Hematopoietic multipotent progenitor cell treated with erythropoietin and hydrocortisone succinate and interleukin-3 and kit ligand, for 6 days (in vitro differentiated cells): ENCODE measurements around the gene SLC22A15.
A peak's percentile ranks its signal among the peaks of the same experiment; 100 is the strongest.
"Not testable (repeated sequence)": the region's sequence is repeated elsewhere in the genome, so short reads cannot be mapped to it uniquely, and the experiment has no call there.

Experiments
- DNase-seq: peaks from one replicate; pipeline ENCODE4 v3.0.0-alpha.2; 2015

SLC22A15 gene

GRCh38 chr1:115982400-115982799, 6.1 kb downstream of the SLC22A15 start:
- DNase-seq = peak; percentile 27

GRCh38 chr1:115983584-115983983, 7.3 kb downstream of the SLC22A15 start:
- DNase-seq = no peak

DNA sequence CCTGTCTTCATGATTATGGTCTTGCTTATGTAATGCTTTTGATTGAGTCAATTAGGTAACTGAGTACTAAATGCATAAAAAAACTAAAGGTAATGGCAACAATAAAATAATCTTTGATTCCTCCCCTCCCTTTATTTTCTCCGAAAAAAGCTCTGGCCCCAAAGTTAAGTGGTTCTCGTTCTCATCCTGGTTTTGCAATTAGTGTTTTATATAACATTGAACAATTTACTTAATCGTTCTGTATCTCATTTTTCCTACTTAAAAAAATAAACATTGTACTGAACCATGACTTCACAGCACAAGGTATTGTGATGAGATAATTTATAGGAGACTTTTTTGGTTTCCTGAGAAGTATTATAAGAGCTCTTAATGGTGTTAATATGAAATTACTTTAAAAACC, 11.3 kb downstream of the SLC22A15 start:
- no peak for DNase-seq

DNA sequence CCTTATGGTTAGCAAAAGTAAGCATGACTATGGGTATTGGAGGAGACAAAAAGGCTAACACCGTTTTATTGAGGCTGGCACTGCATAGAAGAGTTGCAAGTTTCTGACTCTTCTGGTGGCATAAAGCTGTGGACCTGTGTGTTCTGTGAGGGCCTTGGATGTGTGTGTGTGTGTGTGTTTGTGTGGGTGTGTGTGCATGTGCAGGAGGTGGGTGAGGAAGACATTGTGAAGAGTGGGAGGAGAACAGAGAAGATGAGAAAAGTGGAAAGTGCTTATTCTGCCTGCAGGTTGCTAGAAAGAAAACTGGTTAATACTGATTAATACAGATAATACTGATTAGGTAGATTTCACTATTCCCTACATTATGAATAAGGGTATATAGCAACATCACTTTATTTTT, 12.6 kb downstream of the SLC22A15 start:
- DNase-seq = no peak

DNA sequence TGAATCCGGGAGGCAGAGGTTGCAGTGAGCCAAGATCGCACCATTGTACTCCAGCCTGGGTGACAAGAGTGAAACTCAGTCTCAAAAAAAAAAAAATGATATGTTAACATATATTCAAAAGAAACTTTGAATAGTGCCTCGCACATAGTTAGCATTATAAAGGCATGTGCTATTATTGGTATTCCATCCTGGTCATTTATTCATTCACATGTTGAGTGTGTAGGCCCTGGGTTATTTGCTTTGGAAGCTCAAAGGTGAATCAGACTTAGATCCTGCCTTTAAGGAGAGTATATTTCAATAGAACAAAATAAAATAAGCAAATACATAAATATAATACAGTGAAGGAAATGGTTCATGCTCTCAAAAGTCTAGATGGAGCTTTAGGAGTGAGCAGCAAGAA, 13.4 kb downstream of the SLC22A15 start:
- DNase-seq = no peak

DNA sequence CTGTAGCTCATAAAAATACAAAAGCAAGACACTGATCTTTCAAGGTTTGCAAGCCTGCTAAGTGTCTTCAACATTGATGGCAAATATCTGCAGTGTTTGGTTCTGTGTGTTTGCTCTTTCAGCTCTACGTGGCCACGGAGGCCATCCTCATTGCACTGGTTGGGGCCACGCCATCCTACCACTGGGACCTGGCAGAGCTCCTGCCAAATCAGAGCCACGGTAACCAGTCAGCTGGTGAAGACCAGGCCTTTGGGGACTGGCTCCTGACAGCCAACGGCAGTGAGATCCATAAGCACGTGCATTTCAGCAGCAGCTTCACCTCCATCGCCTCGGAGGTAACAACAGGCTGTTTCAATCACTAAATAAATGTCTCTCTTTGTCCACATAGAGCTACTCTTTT, 15.6 kb downstream of the SLC22A15 start:
- no peak for DNase-seq

DNA sequence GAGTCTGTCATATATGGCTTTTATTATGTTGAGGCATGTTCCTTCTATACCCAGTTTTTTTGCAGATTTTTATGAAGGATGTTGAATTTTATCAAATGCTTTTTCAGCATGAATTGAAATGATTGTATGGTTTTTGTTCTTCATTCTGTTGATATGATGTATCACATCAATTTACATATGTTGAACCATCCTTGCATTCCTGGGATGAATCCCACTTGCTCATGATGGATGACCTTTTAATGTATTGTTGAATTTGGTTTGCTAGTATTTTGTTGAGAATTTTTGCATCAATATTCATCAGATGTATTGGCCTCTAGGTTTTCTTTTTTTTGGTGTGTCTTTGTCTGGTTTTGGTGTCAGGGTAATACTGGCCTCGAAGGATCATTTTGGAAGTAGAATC, 21.6 kb downstream of the SLC22A15 start:
- DNase-seq = not testable (repeated sequence)

DNA sequence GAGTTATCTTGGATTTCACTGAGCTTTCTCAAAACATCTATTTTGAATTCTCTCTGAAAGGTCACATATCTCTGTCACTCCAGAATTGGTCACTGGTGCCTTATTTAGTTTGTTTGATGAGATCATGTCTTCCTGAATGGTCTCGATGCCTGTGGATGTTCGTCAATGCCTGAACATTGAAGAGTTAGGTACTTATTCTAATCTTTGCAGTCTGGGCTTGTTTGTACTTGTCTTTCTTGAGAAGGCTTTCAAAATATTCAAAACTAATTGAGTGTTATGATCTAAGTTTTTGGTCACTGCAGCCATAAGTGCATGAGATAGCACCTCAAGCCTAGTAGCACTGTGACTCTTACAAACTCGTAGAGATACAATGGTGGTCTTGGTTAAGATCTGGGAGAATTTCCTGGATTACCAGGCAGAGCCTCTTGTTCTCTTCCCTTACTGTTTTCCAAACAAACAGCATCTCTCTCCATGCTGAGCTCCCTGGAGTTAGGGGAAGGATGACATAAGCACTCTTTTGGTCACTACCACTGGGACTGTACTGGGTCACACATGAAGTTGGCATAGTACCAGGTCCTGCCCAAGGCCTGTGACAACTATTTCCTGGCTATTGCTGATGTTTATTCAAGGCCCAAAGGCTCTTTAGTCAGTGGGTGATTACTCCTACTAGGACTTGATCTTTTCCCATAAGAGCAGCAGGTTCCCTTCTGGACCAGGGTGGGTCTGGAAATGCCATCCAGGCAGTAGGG, 25.6 kb downstream of the SLC22A15 start:
- no peak for DNase-seq

DNA sequence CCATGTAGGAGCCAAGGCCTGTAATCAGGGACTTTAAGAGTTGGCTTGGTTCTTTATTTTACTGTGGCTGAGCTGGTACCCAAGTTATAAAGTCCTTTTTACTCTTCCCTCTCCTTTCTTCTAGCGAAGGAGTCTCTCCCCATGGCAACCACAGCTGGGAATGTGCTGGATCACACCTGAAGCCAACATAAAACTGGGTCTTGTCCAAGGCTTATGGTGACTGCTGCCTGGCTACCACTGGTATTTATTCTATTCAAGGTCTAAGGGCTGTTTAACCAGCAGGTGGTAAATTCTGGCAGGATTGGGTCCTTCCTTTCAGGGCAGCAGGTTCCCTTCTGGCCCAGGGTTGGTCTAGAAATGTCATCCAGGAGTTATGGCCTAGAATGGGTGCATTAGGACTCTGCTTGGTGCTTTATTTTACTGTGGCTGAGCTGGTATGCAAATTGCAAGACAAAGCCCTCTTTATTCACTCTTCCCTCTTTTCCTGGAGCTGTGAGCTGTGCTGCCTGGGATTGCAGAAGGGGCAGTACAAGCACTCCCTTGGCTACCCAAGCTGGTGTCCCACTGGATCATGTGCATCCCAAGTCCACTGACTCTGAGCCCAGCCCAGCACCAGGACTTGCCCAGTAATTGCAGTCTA, 26.6 kb downstream of the SLC22A15 start:
- DNase-seq = no peak

GRCh38 chr1:116003823-116004222, 27.5 kb downstream of the SLC22A15 start:
- DNase-seq = no peak

DNA sequence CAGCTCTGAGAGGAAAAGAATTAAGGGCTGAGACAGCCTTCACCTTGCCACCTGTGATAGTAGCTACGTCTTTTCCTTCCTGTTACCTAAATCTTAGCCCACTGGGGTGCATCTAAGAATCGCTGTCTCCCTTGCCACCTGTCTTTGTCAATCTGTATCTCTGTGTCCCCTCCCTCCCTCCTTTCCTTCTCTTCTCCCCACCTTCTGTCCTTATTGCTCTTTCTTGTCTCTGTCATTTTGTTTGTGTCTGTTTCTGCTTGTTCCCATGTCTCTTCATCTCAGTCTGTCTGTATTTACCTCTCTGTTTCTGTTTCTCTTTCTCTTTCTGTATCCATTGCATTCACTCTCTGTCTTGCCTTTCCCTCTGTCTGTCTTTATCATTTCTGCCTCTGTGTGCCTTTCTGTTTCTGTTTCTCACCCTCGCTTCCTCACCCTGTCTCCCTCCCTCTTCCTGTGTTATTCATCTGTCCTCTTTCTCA, 30.2 kb downstream of the SLC22A15 start:
- DNase-seq = no peak

- no peak for DNase-seq
Observed at GRCh38 chr1:116008656-116009390, 32.5 kb downstream of the SLC22A15 start.

GRCh38 chr1:116012716-116013115, 36.4 kb downstream of the SLC22A15 start:
- DNase-seq = no peak

GRCh38 chr1:116015679-116016078, 39.4 kb downstream of the SLC22A15 start:
- DNase-seq = no peak

DNA sequence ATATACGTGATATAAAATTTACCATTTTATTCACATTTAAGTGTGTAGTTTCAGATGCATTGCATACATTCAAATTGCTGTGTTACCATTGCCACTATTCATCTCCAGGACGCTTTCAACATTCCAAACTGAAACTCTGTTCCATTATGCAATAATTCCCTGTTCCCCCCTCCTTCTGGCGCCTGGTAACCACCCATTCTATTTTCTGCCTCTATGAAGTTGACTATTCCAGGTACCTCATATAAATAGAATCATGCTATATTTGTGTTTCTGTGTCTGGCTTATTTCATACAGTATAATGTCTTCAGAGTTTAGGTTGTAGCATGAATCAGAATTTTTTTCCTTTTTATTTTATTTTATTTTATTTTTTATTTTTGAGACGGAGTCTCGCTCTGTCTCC, 41.7 kb downstream of the SLC22A15 start:
- no peak for DNase-seq

DNA sequence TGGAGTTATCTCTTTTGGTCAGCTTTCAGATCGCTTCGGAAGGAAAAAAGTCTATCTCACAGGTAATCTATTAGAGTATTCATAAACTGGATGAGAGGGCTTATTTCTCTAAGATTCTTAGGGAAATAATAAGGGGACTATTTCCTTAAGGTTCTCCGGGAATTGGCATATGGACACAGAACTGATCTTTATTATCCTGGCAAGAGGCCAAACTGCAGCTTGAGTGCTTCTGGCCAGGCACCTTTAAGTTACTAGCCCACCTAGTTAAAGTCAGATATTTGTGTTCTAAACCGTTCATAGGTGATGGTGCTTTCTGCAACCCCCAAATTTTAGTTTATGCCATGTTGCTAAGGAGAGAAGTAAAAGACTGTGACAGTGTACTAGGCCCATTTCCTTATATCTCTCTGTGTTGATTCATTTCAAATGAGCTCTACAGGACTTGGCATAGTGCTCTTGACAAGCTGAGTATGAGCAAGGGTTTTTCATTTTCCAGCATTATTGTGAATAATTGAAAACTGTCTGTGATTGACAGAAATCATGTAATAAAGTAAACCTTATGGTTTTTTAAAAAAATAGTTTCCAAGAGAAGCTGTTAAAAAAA, 43.4 kb downstream of the SLC22A15 start:
- DNase-seq = no peak

DNA sequence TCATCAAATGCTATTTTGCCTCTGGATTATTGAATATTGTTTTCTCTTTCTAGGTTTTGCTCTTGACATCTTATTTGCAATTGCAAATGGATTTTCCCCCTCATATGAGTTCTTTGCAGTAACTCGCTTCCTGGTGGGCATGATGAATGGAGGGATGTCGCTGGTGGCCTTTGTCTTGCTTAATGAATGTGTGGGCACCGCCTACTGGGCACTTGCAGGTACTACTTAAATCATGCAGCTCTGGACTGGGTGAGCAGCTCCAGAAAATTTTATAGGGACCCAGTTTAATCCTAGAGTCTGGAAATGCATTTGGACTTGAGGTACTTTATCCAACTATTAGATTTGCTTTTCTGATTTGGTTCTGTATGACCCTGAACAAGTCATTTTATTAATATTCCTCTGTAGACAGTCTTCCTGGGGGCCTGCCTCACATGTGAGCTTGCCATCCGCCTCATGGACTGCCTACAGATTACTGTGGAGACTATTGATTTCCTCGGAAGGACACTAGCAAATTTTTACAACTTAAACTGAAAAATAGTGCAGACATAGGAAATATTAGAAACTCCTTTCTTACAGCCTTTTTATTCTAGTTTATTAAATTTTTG, 44.5 kb downstream of the SLC22A15 start:
- peak; percentile 87 for DNase-seq

- peak; percentile 65 for DNase-seq
Observed at GRCh38 chr1:116024626-116025025, 48.3 kb downstream of the SLC22A15 start.

GRCh38 chr1:116026631-116027030, 50.3 kb downstream of the SLC22A15 start:
- no peak for DNase-seq

GRCh38 chr1:116031302-116031835, 55.1 kb downstream of the SLC22A15 start:
- DNase-seq = no peak

DNA sequence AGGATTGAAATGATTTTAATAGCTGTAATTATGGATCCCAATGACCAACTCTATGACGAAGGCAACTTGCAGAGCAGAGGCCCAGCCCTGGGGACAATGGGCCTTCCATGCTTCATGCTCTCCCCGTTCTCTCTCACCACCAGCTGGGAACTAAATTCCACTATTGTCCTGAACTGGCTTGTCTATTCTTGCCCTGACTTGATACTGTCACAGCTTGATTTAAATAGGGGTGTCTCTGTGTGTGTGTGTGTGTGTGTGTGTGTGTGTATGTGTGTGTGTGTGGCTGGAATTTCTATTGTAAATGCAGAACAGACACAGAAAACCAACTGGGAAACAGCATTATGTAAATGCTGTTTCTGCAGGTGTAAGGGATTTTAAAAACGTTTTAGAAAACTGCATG, 57.0 kb downstream of the SLC22A15 start:
- DNase-seq = no peak

DNA sequence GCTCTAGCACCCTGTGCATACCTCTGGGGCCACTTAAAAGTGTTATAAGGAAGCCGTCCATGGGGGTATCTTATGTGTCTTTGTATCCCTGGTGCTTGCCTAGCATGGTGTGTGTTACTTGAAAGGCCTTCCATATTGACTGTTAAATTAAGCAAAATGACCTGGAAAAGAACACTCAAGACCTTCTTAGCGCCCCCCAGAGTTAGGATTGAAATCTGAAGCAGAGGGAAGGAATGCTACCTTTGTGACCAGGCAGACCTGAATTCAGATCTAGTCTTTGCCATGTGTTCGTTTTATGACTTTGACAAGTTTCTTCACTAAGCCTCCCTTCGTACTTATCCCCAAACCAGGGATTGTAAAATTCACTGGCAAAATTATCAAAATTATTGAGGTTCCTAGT, 59.9 kb downstream of the SLC22A15 start:
- no peak for DNase-seq

DNA sequence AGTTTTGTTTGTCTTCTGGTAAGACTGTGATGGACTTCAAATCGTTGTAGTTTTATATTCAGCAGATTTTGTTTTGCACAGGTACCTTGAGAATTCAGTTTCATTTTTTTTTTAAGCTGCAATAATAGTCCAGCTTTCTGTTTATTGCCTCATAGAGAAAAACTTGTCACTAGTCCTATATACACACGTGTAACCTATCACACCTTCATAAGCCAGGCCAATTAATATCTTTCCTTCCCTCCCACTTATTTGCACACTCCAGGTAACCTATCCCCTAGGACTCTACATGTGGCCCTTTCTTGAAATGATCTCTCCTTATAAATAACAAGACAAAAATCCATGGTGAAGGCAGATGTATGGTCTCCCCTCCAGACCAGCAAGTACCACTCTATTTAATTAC, 62.4 kb downstream of the SLC22A15 start:
- no peak for DNase-seq
